NCI-H187 (cell line): ENCODE results near the gene GOLGA6L2.
"Not testable (repeated sequence)": the region's sequence is repeated elsewhere in the genome, so short reads cannot be mapped to it uniquely, and the experiment has no call there.

Experiments used
- DNase-seq, 2 experiments: peaks; one replicate each; lab custom pipeline; 2025; lab: John Stamatoyannopoulos, UW

Gene GOLGA6L2

GRCh38 chr15:23424111-23424904, 22.7 kb downstream of the GOLGA6L2 start:
- no peak for DNase-seq

DNA sequence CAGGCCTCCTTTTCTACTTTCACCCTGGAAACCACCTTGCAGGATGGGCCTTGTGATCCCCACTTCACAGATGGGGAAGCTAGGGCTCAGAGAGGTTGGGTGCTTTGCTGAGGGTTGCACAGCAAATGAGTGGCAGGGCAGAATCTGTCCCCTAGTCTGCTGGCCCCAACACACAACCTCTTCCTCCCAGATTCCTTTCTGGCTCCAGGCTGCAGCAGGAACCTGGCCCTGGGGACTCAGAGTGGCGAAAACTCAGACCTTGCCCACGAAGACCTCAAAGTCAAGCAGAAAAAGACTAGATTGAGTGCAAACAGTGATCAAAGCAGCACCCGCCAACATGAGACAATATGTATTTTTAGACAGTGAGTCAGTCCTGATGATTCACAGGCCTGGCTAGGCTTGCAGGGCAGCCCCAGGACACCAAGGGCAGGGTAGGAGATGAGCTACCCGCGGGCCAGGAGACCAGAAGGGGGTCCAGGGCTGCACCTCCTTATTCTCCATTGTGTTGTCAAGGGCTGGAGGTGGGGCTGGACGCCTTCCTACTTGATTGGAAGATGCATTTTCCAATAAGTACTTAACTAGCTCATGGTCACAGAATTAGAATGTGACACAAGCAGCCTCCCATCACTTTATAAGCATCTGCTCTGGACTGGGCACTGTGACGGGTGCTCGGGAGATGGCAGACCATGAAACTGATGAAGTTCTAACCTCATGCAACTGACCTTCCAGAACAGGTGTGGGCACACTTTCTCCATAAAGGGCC, 23.9 kb downstream of the GOLGA6L2 start:
- DNase-seq, result no peak

GRCh38 chr15:23422099-23422945, 24.7 kb downstream of the GOLGA6L2 start:
- DNase-seq, result no peak

GRCh38 chr15:23420806-23421575, 26.1 kb downstream of the GOLGA6L2 start:
- DNase-seq, result no peak

GRCh38 chr15:23416349-23417276, 30.4 kb downstream of the GOLGA6L2 start:
- no peak for DNase-seq

DNA sequence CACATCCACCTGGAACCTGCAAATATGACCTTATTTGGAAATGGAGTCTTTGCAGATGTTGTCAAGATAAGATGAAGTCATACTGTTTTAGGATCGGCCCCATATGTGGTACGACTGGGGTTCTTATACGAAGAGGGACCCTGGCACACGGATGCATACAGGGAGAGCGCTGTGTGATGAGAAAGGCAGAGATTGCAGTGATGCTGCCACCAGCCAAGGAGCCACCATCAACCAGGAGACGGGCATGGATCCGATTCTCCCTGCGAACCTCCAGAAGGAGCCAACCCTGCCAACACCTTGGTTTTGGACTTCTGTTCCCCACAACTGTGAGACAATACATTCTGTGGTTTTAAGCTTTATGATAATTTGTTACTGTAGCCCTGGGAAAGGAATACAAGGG, 31.2 kb downstream of the GOLGA6L2 start:
- not testable (repeated sequence) for DNase-seq

DNA sequence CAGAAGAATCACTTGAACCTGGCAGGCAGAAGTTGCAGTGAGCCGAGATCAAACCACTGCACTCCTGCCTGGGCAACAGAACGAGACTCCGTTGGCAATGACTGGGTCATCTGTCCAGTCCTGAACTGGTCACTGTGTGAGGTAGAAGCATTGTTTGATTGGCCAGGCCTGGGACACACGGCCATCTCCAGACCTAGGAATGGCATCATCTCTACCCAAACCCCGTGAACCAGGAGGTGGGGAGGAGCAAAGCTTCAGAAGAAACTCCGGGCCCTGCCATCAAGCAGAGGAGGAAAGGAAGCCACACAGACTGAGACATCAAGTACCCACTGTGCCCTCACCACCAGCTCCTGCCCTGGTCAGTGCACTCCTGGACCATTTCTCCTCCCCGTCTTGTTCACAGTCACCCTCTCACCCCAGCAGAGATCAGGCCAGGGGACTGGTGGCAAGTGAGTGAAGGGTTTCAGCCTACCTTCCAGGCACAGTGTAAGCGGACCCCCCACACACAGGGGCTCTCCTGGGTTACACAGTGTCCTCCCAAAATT, 31.6 kb downstream of the GOLGA6L2 start:
- DNase-seq, result no peak

- not testable (repeated sequence) for DNase-seq
Measured at GRCh38 chr15:23412881-23413600, 34.0 kb downstream of the GOLGA6L2 start.

DNA sequence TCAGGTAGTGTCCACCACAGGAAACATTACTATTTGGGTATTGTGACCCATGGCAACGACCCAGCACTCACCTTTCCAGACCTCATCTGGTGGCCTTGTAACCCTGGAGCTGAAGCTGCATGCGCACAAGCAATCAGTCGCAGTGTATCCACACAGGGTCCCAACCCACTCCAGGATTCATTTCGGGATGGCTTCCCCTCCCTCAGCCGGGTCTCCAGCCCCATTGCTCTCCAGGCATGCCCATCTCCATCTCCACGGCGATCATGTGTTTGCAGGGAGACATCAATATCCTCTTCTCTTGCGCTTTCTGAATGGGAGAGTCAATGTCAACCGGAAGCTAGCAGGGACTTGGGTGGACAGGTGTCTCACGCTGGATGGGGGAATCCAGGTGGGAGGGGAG, 35.2 kb downstream of the GOLGA6L2 start:
- DNase-seq, result no peak

GRCh38 chr15:23403550-23403949, 43.5 kb downstream of the GOLGA6L2 start:
- DNase-seq, result no peak

GRCh38 chr15:23402544-23402943, 44.5 kb downstream of the GOLGA6L2 start:
- DNase-seq, result no peak

GRCh38 chr15:23402140-23402539, 44.9 kb downstream of the GOLGA6L2 start:
- DNase-seq, result no peak

GRCh38 chr15:23401627-23402026, 45.4 kb downstream of the GOLGA6L2 start:
- no peak for DNase-seq

GRCh38 chr15:23399207-23399606, 47.8 kb downstream of the GOLGA6L2 start:
- DNase-seq, result not testable (repeated sequence)

DNA sequence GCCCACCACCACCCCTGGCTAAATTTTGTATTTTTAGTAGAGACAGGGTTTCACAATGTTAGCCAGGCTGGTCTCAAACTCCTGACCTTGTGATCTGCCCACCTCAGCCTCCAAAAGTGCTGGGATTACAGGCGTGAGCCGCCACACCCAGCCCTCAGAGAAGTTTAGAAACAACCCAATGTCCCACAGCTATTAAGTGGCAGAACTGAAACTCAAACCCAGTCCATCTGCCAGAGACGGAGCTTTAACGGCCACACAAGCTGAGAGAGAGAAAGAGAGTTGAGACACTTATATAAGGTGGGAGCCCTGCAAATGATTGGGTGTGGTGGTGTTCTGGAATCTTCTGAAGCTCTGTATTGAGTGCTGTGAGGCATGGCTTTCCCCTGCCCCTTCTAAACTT, 48.7 kb downstream of the GOLGA6L2 start:
- not testable (repeated sequence) for DNase-seq

DNA sequence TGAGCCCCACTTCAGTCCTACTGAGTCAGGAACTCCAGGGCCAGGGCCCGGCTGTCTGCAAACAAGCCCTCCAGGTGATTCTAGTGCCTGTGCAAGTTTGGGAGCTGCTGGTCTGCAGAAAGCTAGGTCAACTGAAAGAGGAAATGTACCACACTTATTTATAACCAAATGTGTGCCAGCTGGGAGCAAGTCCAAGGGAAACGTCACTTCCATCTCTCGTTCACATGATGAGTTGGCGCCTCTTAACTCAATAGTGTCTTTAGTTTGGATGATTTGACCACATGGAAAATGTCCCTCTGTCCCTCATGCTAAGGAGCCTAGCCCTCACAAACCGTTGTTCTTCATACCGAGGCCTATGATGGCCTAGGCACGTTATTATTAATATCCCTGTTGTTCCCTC, 49.3 kb downstream of the GOLGA6L2 start:
- no peak for DNase-seq

DNA sequence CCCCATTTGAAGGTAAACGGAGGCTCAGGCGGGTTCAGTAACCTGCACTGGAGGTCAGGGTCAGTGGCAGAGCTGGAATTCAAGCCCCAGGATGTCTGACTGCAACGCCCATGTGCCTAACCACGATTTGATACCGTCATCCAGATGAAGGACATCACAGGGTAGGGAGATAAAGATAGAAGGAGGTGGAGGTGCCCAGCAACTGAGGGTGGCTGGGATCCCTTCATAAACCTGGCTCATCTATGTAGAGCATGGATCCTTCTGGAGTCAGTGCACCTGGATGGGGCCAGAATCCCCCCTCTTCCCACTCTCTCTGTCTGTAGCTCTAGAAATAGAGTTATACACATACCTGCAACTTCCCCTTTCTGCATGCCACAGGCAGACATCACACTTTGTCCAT, 51.2 kb downstream of the GOLGA6L2 start:
- no peak for DNase-seq

GRCh38 chr15:23395030-23395692, 51.9 kb downstream of the GOLGA6L2 start:
- DNase-seq, result no peak
